Neural progenitor cell (in vitro differentiated cells): Measurements from ENCODE around the gene PCLO. TPM values are rescaled to one million over a fixed set of nuclear protein-coding genes. Genes with fewer than 3 reads are reported as not detected.

ENCODE experiments used
- DNase-seq: peaks from one replicate; pipeline ENCODE4 v3.0.0-alpha.2; 2016; ENCODE audit warnings: low spot score
- H2AFZ ChIP-seq: fragments of 200-600 bp; sonication (generic); replicated peaks from 2 replicates; pipeline ENCODE4 v1.6.1; 2016; ENCODE audit warnings: antibody characterized with exemption
- H3F3A ChIP-seq: fragments of 200-600 bp; sonication (generic); 2 replicates; pipeline ENCODE4 v1.6.1; 2016; ENCODE audit warnings: antibody characterized with exemption, low read depth
- H3K27ac ChIP-seq: fragments of 200-600 bp; sonication (generic); 2 replicates; pipeline ENCODE4 v1.5.1; 2016; ENCODE audit warnings: mild to moderate bottlenecking
- H3K27me3 ChIP-seq: fragments of 200-600 bp; sonication (generic); 2 replicates; pipeline ENCODE4 v1.6.1; 2016; ENCODE audit warnings: mild to moderate bottlenecking, moderate library complexity
- H3K36me3 ChIP-seq: fragments of 200-600 bp; sonication (generic); 2 replicates; pipeline ENCODE4 v1.5.1; 2016
- H3K4me1 ChIP-seq: fragments of 200-600 bp; sonication (generic); 2 replicates; pipeline ENCODE4 v1.6.1; 2016; ENCODE audit warnings: mixed run types
- H3K4me2 ChIP-seq: fragments of 200-600 bp; sonication (generic); 2 replicates; pipeline ENCODE4 v1.6.1; 2016
- H3K4me3 ChIP-seq: fragments of 200-600 bp; sonication (generic); 2 replicates; pipeline ENCODE4 v1.5.1; 2016
- H3K79me2 ChIP-seq: fragments of 200-600 bp; sonication (generic); 2 replicates; pipeline ENCODE4 v1.6.1; 2016; ENCODE audit warnings: low read depth
- H3K9ac ChIP-seq: fragments of 200-600 bp; sonication (generic); 2 replicates; pipeline ENCODE4 v1.6.1; 2016
- H3K9me3 ChIP-seq: fragments of 200-600 bp; sonication (generic); 2 replicates; pipeline ENCODE4 v1.5.1; 2016; ENCODE audit warnings: low read depth
- H4K20me1 ChIP-seq: fragments of 200-600 bp; sonication (generic); 2 replicates; pipeline ENCODE4 v1.6.1; 2016; ENCODE audit warnings: low read depth
- H3K27ac Mint-ChIP-seq: 3 replicates; pipeline ENCODE4 v1.8.0; 2021; ENCODE audit warnings: mixed read lengths
- H3K27me3 Mint-ChIP-seq: 2 replicates; pipeline ENCODE4 v1.8.0; 2022; ENCODE audit warnings: low read depth, mild to moderate bottlenecking, inconsistent platforms, moderate library complexity, mixed read lengths; ENCODE audit not compliant: insufficient read depth
- H3K36me3 Mint-ChIP-seq: 3 replicates; pipeline ENCODE4 v1.8.0; 2021; ENCODE audit warnings: mixed read lengths
- H3K4me1 Mint-ChIP-seq: 3 replicates; pipeline ENCODE4 v1.8.0; 2021; ENCODE audit warnings: mixed read lengths
- H3K4me3 Mint-ChIP-seq: 3 replicates; pipeline ENCODE4 v1.8.0; 2021; ENCODE audit warnings: mild to moderate bottlenecking, moderate library complexity, mixed read lengths
- H3K9me3 Mint-ChIP-seq: 3 replicates; pipeline ENCODE4 v1.8.0; 2020; ENCODE audit warnings: mixed read lengths
- EZH2 ChIP-seq: fragments of 200-600 bp; sonication (generic); IDR thresholded peaks from 2 replicates; pipeline ENCODE4 v1.6.1; 2017; ENCODE audit warnings: antibody characterized with exemption, mild to moderate bottlenecking, moderate library complexity
- EZH2phosphoT487 ChIP-seq: fragments of 200-600 bp; sonication (generic); IDR thresholded peaks from 2 replicates; pipeline ENCODE4 v1.6.1; 2017; ENCODE audit warnings: antibody characterized with exemption
- total RNA-seq: library from RNA; depleted of rRNA; stranded (reverse); fragments of >200 nt; gene quantifications from 2 replicates; pipeline ENCODE4 v1.2.3, GENCODE V29; 2015; ENCODE audit warnings: low replicate concordance
- TF ChIP-seq, protein P1 (sequence below): fragments of 200-600 bp; sonication (generic); IDR thresholded peaks from 2 replicates; pipeline ENCODE4 v1.5.1; 2017; ENCODE audit warnings: antibody characterized with exemption, mild to moderate bottlenecking

The PCLO gene
- total RNA-seq, 1 donor from 2014 or later = 2.0 TPM

DNA sequence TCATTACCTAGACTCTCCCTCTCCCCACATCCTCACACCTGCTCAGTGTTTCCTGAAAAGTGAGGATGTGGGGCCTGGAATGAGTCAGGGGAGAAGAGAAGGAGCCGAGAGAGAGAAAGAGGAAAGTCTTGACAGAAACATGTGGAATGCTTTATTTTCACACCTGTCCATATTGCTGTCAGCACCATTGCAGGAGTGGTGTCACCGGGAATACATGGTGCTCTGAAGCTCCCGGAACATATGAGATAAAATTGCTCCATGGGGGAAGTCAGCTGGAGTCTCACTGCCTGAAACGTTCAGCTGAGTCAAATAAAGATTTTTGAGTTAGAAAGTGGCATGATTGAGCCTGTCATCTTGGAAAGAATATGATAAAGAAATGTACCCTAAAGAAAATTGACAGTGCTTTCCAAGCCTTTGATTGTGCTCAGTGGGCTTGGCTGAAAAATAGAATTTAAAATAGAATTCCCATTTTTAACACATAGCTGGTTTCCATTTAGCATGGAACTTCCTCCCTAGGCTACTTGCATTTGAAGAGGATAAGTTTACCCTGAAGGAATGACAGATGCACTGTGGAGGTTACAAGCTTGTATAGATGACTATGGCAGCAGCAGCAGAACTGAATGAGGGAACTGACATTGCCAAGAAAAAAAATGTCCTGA, 182.4 kb downstream of the PCLO start:
- Histone ChIP-seq H3K4me3 (no peak overlapping the region), H3K9ac (no peak overlapping the region), H3K27me3 (no peaks in the 10 kb centered on the region), H3F3A (no peaks in the 10 kb centered on the region), H3K4me1 (no peaks in the 10 kb centered on the region), H3K27ac (no peak overlapping the region), H3K79me2 (no peaks in the 10 kb centered on the region), H3K4me2 (no peak overlapping the region), H3K9me3 (no peaks in the 10 kb centered on the region), H2AFZ (no peak overlapping the region), H3K36me3 (no peaks in the 10 kb centered on the region), H4K20me1 (no peaks in the 10 kb centered on the region)
- no peak overlapping the region for H3K4me3 Mint-ChIP-seq
- TF ChIP-seq EZH2phosphoT487 (no peak), EZH2 (no peak)
- TF ChIP-seq, protein P1, sequence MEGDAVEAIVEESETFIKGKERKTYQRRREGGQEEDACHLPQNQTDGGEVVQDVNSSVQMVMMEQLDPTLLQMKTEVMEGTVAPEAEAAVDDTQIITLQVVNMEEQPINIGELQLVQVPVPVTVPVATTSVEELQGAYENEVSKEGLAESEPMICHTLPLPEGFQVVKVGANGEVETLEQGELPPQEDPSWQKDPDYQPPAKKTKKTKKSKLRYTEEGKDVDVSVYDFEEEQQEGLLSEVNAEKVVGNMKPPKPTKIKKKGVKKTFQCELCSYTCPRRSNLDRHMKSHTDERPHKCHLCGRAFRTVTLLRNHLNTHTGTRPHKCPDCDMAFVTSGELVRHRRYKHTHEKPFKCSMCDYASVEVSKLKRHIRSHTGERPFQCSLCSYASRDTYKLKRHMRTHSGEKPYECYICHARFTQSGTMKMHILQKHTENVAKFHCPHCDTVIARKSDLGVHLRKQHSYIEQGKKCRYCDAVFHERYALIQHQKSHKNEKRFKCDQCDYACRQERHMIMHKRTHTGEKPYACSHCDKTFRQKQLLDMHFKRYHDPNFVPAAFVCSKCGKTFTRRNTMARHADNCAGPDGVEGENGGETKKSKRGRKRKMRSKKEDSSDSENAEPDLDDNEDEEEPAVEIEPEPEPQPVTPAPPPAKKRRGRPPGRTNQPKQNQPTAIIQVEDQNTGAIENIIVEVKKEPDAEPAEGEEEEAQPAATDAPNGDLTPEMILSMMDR = no peak
- no peaks in the 10 kb centered on the region for H3K9me3 Mint-ChIP-seq
- H3K4me1 Mint-ChIP-seq = peaks cover 3% of the 10 kb centered on the region
- no peak overlapping the region for H3K27ac Mint-ChIP-seq
- no peaks in the 10 kb centered on the region for H3K36me3 Mint-ChIP-seq
- no peaks in the 10 kb centered on the region for H3K27me3 Mint-ChIP-seq
- no peak for DNase-seq

DNA sequence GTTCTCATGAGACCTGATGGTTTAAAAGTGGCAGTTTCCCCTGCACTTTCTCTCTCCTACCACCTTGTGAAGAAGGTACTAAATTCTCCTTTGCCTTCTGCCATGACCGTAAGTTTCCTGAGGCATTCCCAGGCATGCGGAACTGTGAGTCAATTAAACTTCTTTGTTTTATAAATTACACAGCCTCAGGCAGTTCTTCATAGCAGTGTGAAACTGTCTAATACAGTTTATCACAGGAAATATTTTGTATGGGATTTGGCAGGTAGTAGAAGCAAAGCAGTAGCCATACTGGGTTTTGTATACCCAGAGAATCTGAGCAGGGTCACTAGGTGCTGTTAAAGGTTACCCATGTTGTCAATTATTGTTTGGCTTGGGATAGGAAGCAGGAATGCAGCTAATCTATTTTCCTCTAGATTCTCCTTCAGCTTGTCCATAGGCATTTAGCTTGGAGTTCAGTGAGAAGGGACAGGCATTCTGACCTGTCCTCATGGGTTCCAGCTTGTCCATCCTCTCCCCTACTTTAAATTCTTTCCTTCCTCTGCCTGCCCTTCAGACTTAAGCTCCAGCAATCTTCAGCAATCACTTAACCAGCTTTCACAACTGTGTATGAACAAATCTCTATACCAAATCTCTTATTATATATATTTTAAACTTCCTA, 186.7 kb downstream of the PCLO start:
- TF ChIP-seq EZH2phosphoT487 = no peak
- Histone ChIP-seq H3F3A (no peaks in the 10 kb centered on the region), H3K9me3 (no peaks in the 10 kb centered on the region), H3K4me2 (no peak overlapping the region), H3K27ac (no peak overlapping the region), H3K4me1 (no peaks in the 10 kb centered on the region), H3K79me2 (no peaks in the 10 kb centered on the region), H2AFZ (no peak overlapping the region), H3K4me3 (no peak overlapping the region), H3K9ac (no peak overlapping the region), H3K27me3 (no peaks in the 10 kb centered on the region), H4K20me1 (no peaks in the 10 kb centered on the region), H3K36me3 (no peaks in the 10 kb centered on the region)
- H3K27me3 Mint-ChIP-seq = no peaks in the 10 kb centered on the region
- DNase-seq = no peak
- no peak overlapping the region for H3K27ac Mint-ChIP-seq
- no peaks in the 10 kb centered on the region for H3K4me1 Mint-ChIP-seq
- no peaks in the 10 kb centered on the region for H3K9me3 Mint-ChIP-seq
- H3K4me3 Mint-ChIP-seq = no peak overlapping the region
- no peaks in the 10 kb centered on the region for H3K36me3 Mint-ChIP-seq

DNA sequence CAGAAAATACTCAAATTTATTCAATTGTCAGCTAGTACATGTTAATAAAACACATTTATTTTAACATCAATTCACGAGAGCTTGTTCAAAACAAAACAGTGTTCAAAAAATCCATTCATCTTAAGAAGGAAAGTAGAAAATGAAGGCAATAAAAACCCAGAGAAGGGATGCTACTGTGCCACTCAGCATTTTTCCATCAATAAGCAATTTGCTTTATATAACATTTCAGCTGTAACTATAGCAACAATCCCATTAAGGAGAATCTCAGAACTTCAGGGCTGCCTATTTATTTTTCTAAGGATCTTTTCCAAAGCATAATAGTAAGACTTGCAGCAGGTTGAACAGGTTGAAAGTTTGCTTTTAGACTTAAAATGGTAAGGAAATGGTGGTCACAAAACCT, 190.5 kb downstream of the PCLO start:
- Histone ChIP-seq H3K4me2 (no peak overlapping the region), H3K27ac (no peak overlapping the region), H3K9ac (no peak overlapping the region)

More for the DNA sequence above, 190.5 kb downstream of the PCLO start:
- H3K36me3 ChIP-seq = no peaks in the 10 kb centered on the region
- H3K27me3 ChIP-seq = no peaks in the 10 kb centered on the region
- no peaks in the 10 kb centered on the region for H3F3A ChIP-seq
- H3K9me3 ChIP-seq = no peaks in the 10 kb centered on the region
- TF ChIP-seq, protein P1 = no peak
- TF ChIP-seq EZH2 = no peak
- TF ChIP-seq EZH2phosphoT487 = no peak
- Mint-ChIP-seq H3K36me3 (no peaks in the 10 kb centered on the region), H3K4me3 (no peak overlapping the region), H3K4me1 (no peaks in the 10 kb centered on the region), H3K27me3 (no peaks in the 10 kb centered on the region), H3K27ac (no peak overlapping the region), H3K9me3 (no peaks in the 10 kb centered on the region)
- H3K79me2 ChIP-seq = no peaks in the 10 kb centered on the region
- H3K4me3 ChIP-seq = no peak overlapping the region
- no peak for DNase-seq
- no peaks in the 10 kb centered on the region for H3K4me1 ChIP-seq
- no peaks in the 10 kb centered on the region for H4K20me1 ChIP-seq
- H2AFZ ChIP-seq = no peak overlapping the region
